Activated T-helper 1 cell treated with anti-CD3 and anti-CD28 coated beads, Interleukin-12 subunit alpha, Interleukin-12 subunit beta, Interleukin-2, Interleukin-4 antibody, amounts not matched to agents 30 ng/mL and 10 ng/mL and 1 ng/mL, durations not matched to agents 14 hours and 24 hours and 36 hours (primary cell): ENCODE measurements around the gene MAP3K4. TPM values are rescaled to one million over a fixed set of nuclear protein-coding genes. Genes with fewer than 3 reads are reported as not detected.
"Not testable (repeated sequence)": the region's sequence is repeated elsewhere in the genome, so short reads cannot be mapped to it uniquely, and the experiment has no call there.

Experiments used
- DNase-seq: peaks from one replicate; pipeline ENCODE4 v3.0.0; 2021; ENCODE audit warnings: low spot score
- H3K27ac Mint-ChIP-seq: one replicate; pipeline ENCODE4 v1.8.0; 2021; ENCODE audit warnings: mild to moderate bottlenecking, mixed read lengths
- H3K27me3 Mint-ChIP-seq: one replicate; pipeline ENCODE4 v1.8.0; 2022; ENCODE audit warnings: mild to moderate bottlenecking, moderate library complexity, mixed read lengths; ENCODE audit not compliant: insufficient read depth
- H3K36me3 Mint-ChIP-seq: one replicate; pipeline ENCODE4 v1.8.0; 2021; ENCODE audit warnings: low read depth, mixed read lengths
- H3K4me1 Mint-ChIP-seq: one replicate; pipeline ENCODE4 v1.8.0; 2021; ENCODE audit warnings: low read depth, mixed read lengths
- H3K4me3 Mint-ChIP-seq: one replicate; pipeline ENCODE4 v1.8.0; 2021; ENCODE audit warnings: mild to moderate bottlenecking, moderate library complexity, mixed read lengths
- H3K9me3 Mint-ChIP-seq: one replicate; pipeline ENCODE4 v1.8.0; 2021; ENCODE audit warnings: mixed read lengths
- intact Hi-C: fragments of 100-400 bp; cut with micrococcal nuclease; formaldehyde crosslinking; loops from one replicate; pipeline ENCODE4 v1.15.1; 2024
- total RNA-seq: library from RNA; stranded (reverse); gene quantifications from 2 replicates; pipeline ENCODE4 v1.2.3, GENCODE V29; 2022

Gene MAP3K4
- total RNA-seq, 1 donor from 2014 or later = 47.0 TPM

GRCh38 chr6:161111261-161111660, 119.7 kb downstream of the MAP3K4 start:
- intact Hi-C loops = loop anchor here (2.0 to 5.0 kb wide), 2 partner anchors 118 to 161 kb away; partner anchors contain the start of gene AGPAT4
- peak; percentile 21 for DNase-seq
- no peaks in the 10 kb centered on the region for H3K9me3 Mint-ChIP-seq
- peak overlapping the region; percentile 69 for H3K27ac Mint-ChIP-seq
- H3K4me3 Mint-ChIP-seq = peak overlapping the region; percentile 4
- no peaks in the 10 kb centered on the region for H3K27me3 Mint-ChIP-seq
- peaks cover 58% of the 10 kb centered on the region for H3K36me3 Mint-ChIP-seq
- H3K4me1 Mint-ChIP-seq = peaks cover 23% of the 10 kb centered on the region

GRCh38 chr6:161115468-161115867, 123.9 kb downstream of the MAP3K4 start:
- Mint-ChIP-seq H3K27ac (no peak overlapping the region), H3K4me1 (peaks cover 23% of the 10 kb centered on the region), H3K4me3 (no peak overlapping the region), H3K36me3 (peaks cover 53% of the 10 kb centered on the region), H3K27me3 (no peaks in the 10 kb centered on the region), H3K9me3 (peaks cover 5% of the 10 kb centered on the region)
- no peak for DNase-seq
- intact Hi-C loops = no loop called here

- peaks cover 9% of the 10 kb centered on the region for H3K9me3 Mint-ChIP-seq
- no peak overlapping the region for H3K4me3 Mint-ChIP-seq
- intact Hi-C loops = no loop called here
Measured at GRCh38 chr6:161116554-161116953, 125.0 kb downstream of the MAP3K4 start.

GRCh38 chr6:161117308-161117707, 125.7 kb downstream of the MAP3K4 start:
- H3K36me3 Mint-ChIP-seq = peaks cover 55% of the 10 kb centered on the region
- H3K27ac Mint-ChIP-seq = no peak overlapping the region
- H3K9me3 Mint-ChIP-seq = peaks cover 9% of the 10 kb centered on the region
- H3K4me1 Mint-ChIP-seq = peaks cover 9% of the 10 kb centered on the region
- H3K4me3 Mint-ChIP-seq = no peak overlapping the region
- intact Hi-C loops = no loop called here
- DNase-seq = no peak
- H3K27me3 Mint-ChIP-seq = no peaks in the 10 kb centered on the region

More at GRCh38 chr6:161116554-161116953, 125.0 kb downstream of the MAP3K4 start:
- Mint-ChIP-seq H3K36me3 (peaks cover 53% of the 10 kb centered on the region), H3K4me1 (peaks cover 15% of the 10 kb centered on the region), H3K27me3 (no peaks in the 10 kb centered on the region), H3K27ac (no peak overlapping the region)
- no peak for DNase-seq

- intact Hi-C loops = no loop called here
- Mint-ChIP-seq H3K27me3 (no peaks in the 10 kb centered on the region), H3K4me1 (peaks cover 2% of the 10 kb centered on the region), H3K9me3 (peaks cover 9% of the 10 kb centered on the region), H3K27ac (no peak overlapping the region), H3K4me3 (no peak overlapping the region), H3K36me3 (peaks cover 52% of the 10 kb centered on the region)
- DNase-seq = no peak
Measured at GRCh38 chr6:161117942-161118341, 126.4 kb downstream of the MAP3K4 start.

- Mint-ChIP-seq H3K9me3 (peaks cover 45% of the 10 kb centered on the region), H3K36me3 (peaks cover 56% of the 10 kb centered on the region)
- H3K4me1 Mint-ChIP-seq, DNase-seq, H3K27me3 Mint-ChIP-seq, H3K4me3 Mint-ChIP-seq, intact Hi-C loops, H3K27ac Mint-ChIP-seq: not testable (repeated sequence)
Measured at GRCh38 chr6:161123319-161123718, 131.8 kb downstream of the MAP3K4 start.

GRCh38 chr6:161125591-161125990, 134.0 kb downstream of the MAP3K4 start:
- peaks cover 27% of the 10 kb centered on the region for H3K4me1 Mint-ChIP-seq
- no peak overlapping the region for H3K4me3 Mint-ChIP-seq
- DNase-seq = no peak
- peaks cover 47% of the 10 kb centered on the region for H3K36me3 Mint-ChIP-seq
- no peak overlapping the region for H3K27ac Mint-ChIP-seq
- no peaks in the 10 kb centered on the region for H3K27me3 Mint-ChIP-seq
- peaks cover 38% of the 10 kb centered on the region for H3K9me3 Mint-ChIP-seq
- intact Hi-C loops = loop anchor here (5.0 kb wide), 1 partner anchor 133 kb away; the partner anchor contains the start of gene MAP3K4

GRCh38 chr6:161127071-161127740, 135.6 kb downstream of the MAP3K4 start:
- no peak for DNase-seq
- Mint-ChIP-seq H3K9me3 (peaks cover 36% of the 10 kb centered on the region), H3K27me3 (no peaks in the 10 kb centered on the region), H3K4me1 (peaks cover 27% of the 10 kb centered on the region), H3K4me3 (no peak overlapping the region), H3K27ac (no peak overlapping the region), H3K36me3 (peaks cover 35% of the 10 kb centered on the region)
- intact Hi-C loops = loop anchor here (5.0 kb wide), 1 partner anchor 135 kb away; the partner anchor contains the start of gene MAP3K4

GRCh38 chr6:161128230-161128629, 136.7 kb downstream of the MAP3K4 start:
- DNase-seq = no peak
- peaks cover 29% of the 10 kb centered on the region for H3K36me3 Mint-ChIP-seq
- H3K4me3 Mint-ChIP-seq = no peak overlapping the region
- peaks cover 34% of the 10 kb centered on the region for H3K9me3 Mint-ChIP-seq
- H3K4me1 Mint-ChIP-seq = peaks cover 27% of the 10 kb centered on the region
- no peaks in the 10 kb centered on the region for H3K27me3 Mint-ChIP-seq
- intact Hi-C loops = loop anchor here (2.0 to 5.0 kb wide), 3 partner anchors 101 to 145 kb away; partner anchors contain the start of gene MAP3K4
- H3K27ac Mint-ChIP-seq = peak overlapping the region; percentile 79

GRCh38 chr6:161128680-161129196, 137.2 kb downstream of the MAP3K4 start:
- Mint-ChIP-seq H3K36me3 (peaks cover 24% of the 10 kb centered on the region), H3K9me3 (peaks cover 29% of the 10 kb centered on the region), H3K4me3 (no peak overlapping the region), H3K27me3 (no peaks in the 10 kb centered on the region), H3K4me1 (peaks cover 27% of the 10 kb centered on the region), H3K27ac (peak overlapping the region; percentile 79)
- intact Hi-C loops = loop anchor here (2.0 to 5.0 kb wide), 3 partner anchors 100 to 144 kb away; partner anchors contain the start of gene MAP3K4
- DNase-seq = peak; percentile 10

GRCh38 chr6:161130541-161130940, 139.0 kb downstream of the MAP3K4 start:
- Mint-ChIP-seq H3K36me3 (peaks cover 15% of the 10 kb centered on the region), H3K27me3 (no peaks in the 10 kb centered on the region)

GRCh38 chr6:161130967-161131766, 139.6 kb downstream of the MAP3K4 start:
- Mint-ChIP-seq H3K4me1 (peaks cover 27% of the 10 kb centered on the region), H3K9me3 (peaks cover 6% of the 10 kb centered on the region), H3K27ac (no peak overlapping the region), H3K27me3 (no peaks in the 10 kb centered on the region), H3K4me3 (no peak overlapping the region), H3K36me3 (peaks cover 12% of the 10 kb centered on the region)
- DNase-seq = no peak
- intact Hi-C loops = no loop called here

More at GRCh38 chr6:161130541-161130940, 139.0 kb downstream of the MAP3K4 start:
- DNase-seq = no peak
- Mint-ChIP-seq H3K4me1 (peaks cover 27% of the 10 kb centered on the region), H3K4me3 (no peak overlapping the region), H3K9me3 (peaks cover 12% of the 10 kb centered on the region), H3K27ac (peak overlapping the region; percentile 41)
- intact Hi-C loops = no loop called here
